ENCODE results near the gene SLC45A3. TPM values are rescaled to one million over a fixed set of nuclear protein-coding genes. Genes with fewer than 3 reads are reported as not detected.

SLC45A3 gene
- polyA plus RNA-seq, 1 experiment: 1.7 TPM

GRCh38 chr1:205630241-205630640, 50.1 kb downstream of the SLC45A3 start:
- POLR2A ChIA-PET: interaction anchor here (0.9 to 1.3 kb wide), 3 partner anchors 31 to 119 kb away, joined by 3 to 6 read pairs (median 5); no protein-coding TSS in a partner anchor

GRCh38 chr1:205629751-205630150, 50.6 kb downstream of the SLC45A3 start:
- ChIA-PET CTCF (interaction anchor here (1.3 to 5.2 kb wide), 3 partner anchors 28 to 39 kb away, joined by 3 to 100 read pairs (median 4); no protein-coding TSS in a partner anchor), POLR2A (no interaction called here)
- no peaks in the 10 kb centered on the region; the same call in 1 of the 2 replicates for H3K9me3 ChIP-seq (ENCODE audit: control insufficient read depth, insufficient read depth, low read length)
- no peaks in the 10 kb centered on the region for H3K27me3 ChIP-seq (ENCODE audit: control insufficient read depth, insufficient read depth, low read length)
- DNase-seq (ENCODE audit: low read depth, low spot score): no peak
- H3K27ac ChIP-seq (ENCODE audit: low read depth, low read length): peak overlapping the region; percentile 61
- H3K4me3 ChIP-seq (ENCODE audit: low read depth, low read length): peak overlapping the region; percentile 79
- no peak for TF ChIP-seq CTCF (IDR thresholded peaks at IDR 0.05; ENCODE audit: low read depth, low read length)

More at GRCh38 chr1:205630241-205630640, 50.1 kb downstream of the SLC45A3 start:
- Histone ChIP-seq H3K27ac (ENCODE audit: low read depth, low read length) (no peak overlapping the region), H3K9me3 (ENCODE audit: control insufficient read depth, insufficient read depth, low read length) (no peaks in the 10 kb centered on the region; the same call in 1 of the 2 replicates), H3K27me3 (ENCODE audit: control insufficient read depth, insufficient read depth, low read length) (no peaks in the 10 kb centered on the region), H3K4me3 (ENCODE audit: low read depth, low read length) (peak overlapping the region; percentile 79)
- no peak for DNase-seq (ENCODE audit: low read depth, low spot score)
- CTCF ChIA-PET: interaction anchor here (1.7 to 5.2 kb wide), 3 partner anchors 28 to 40 kb away, joined by 3 to 100 read pairs (median 23); no protein-coding TSS in a partner anchor
- TF ChIP-seq CTCF (IDR thresholded peaks at IDR 0.05; ENCODE audit: low read depth, low read length): no peak

- Histone ChIP-seq H3K27me3 (ENCODE audit: control insufficient read depth, insufficient read depth, low read length) (no peaks in the 10 kb centered on the region), H3K4me3 (ENCODE audit: low read depth, low read length) (no peak overlapping the region), H3K9me3 (ENCODE audit: control insufficient read depth, insufficient read depth, low read length) (no peaks in the 10 kb centered on the region; the same call in 1 of the 2 replicates), H3K27ac (ENCODE audit: low read depth, low read length) (no peak overlapping the region)
- DNase-seq (ENCODE audit: low read depth, low spot score): no peak
- ChIA-PET CTCF (interaction anchor here (0.9 kb wide), 1 partner anchor 36 kb away, joined by 8 read pairs; no protein-coding TSS in a partner anchor), POLR2A (no interaction called here)
- no peak for TF ChIP-seq CTCF (IDR thresholded peaks at IDR 0.05; ENCODE audit: low read depth, low read length)
These were observed 52.4 kb downstream of the SLC45A3 start for GRCh38 chr1:205627956-205628355.

GRCh38 chr1:205626216-205626615, 54.1 kb downstream of the SLC45A3 start:
- Histone ChIP-seq H3K9me3 (ENCODE audit: control insufficient read depth, insufficient read depth, low read length) (no peaks in the 10 kb centered on the region; the same call in 1 of the 2 replicates), H3K4me3 (ENCODE audit: low read depth, low read length) (no peak overlapping the region), H3K27ac (ENCODE audit: low read depth, low read length) (no peak overlapping the region), H3K27me3 (ENCODE audit: control insufficient read depth, insufficient read depth, low read length) (no peaks in the 10 kb centered on the region)
- DNase-seq (ENCODE audit: low read depth, low spot score): no peak
- no peak for TF ChIP-seq CTCF (IDR thresholded peaks at IDR 0.05; ENCODE audit: low read depth, low read length)
- POLR2A ChIA-PET: no interaction called here
- CTCF ChIA-PET: no interaction called here

GRCh38 chr1:205623646-205624045, 56.7 kb downstream of the SLC45A3 start:
- no peak for DNase-seq (ENCODE audit: low read depth, low spot score)
- ChIA-PET CTCF (interaction anchor here (1.2 to 2.3 kb wide), 3 partner anchors 9 to 36 kb away, joined by 4 to 8 read pairs (median 7); partner anchors contain the start of gene ELK4), POLR2A (no interaction called here)

More at GRCh38 chr1:205623646-205624045, 56.7 kb downstream of the SLC45A3 start:
- Histone ChIP-seq H3K27ac (ENCODE audit: low read depth, low read length) (no peak overlapping the region), H3K27me3 (ENCODE audit: control insufficient read depth, insufficient read depth, low read length) (no peaks in the 10 kb centered on the region), H3K4me3 (ENCODE audit: low read depth, low read length) (no peak overlapping the region), H3K9me3 (ENCODE audit: control insufficient read depth, insufficient read depth, low read length) (no peaks in the 10 kb centered on the region; the same call in 1 of the 2 replicates)
- no peak for TF ChIP-seq CTCF (IDR thresholded peaks at IDR 0.05; ENCODE audit: low read depth, low read length)

Measured in AG04450 (cell line).